KMS-11 (cell line): Measurements from ENCODE around the gene YBX2.

Experiments used
- H2AFZ ChIP-seq: fragments of 200-600 bp; sonication (generic); 2 replicates; pipeline ENCODE4 v1.6.1; 2016; ENCODE audit warnings: antibody characterized with exemption, mixed run types, low read depth
- H3K27ac ChIP-seq: fragments of 200-600 bp; sonication (generic); 2 replicates; pipeline ENCODE4 v1.6.1; 2016; ENCODE audit warnings: mild to moderate bottlenecking, mixed run types
- H3K27me3 ChIP-seq: fragments of 200-600 bp; sonication (generic); 2 replicates; pipeline ENCODE4 v1.6.1; 2017; ENCODE audit warnings: mild to moderate bottlenecking, low read depth, mixed run types, moderate library complexity; ENCODE audit not compliant: insufficient read depth
- H3K36me3 ChIP-seq: fragments of 200-600 bp; sonication (generic); 2 replicates; pipeline ENCODE4 v1.6.1; 2017; ENCODE audit warnings: mild to moderate bottlenecking, mixed run types; ENCODE audit not compliant: insufficient read depth
- H3K4me1 ChIP-seq: fragments of 200-600 bp; sonication (generic); 2 replicates; pipeline ENCODE4 v1.6.1; 2016; ENCODE audit warnings: mild to moderate bottlenecking, low read depth, mixed run types; ENCODE audit not compliant: poor library complexity, severe bottlenecking
- H3K4me2 ChIP-seq: fragments of 200-600 bp; sonication (generic); 2 replicates; pipeline ENCODE4 v1.7.0; 2016; ENCODE audit warnings: mild to moderate bottlenecking, mixed run types
- H3K4me3 ChIP-seq: fragments of 200-600 bp; sonication (generic); IDR thresholded peaks from 2 replicates; pipeline ENCODE4 v1.6.1; 2017; ENCODE audit warnings: low read depth, low read length, mixed read lengths; ENCODE audit not compliant: insufficient read depth
- H3K79me2 ChIP-seq: fragments of 200-600 bp; sonication (generic); 2 replicates; pipeline ENCODE4 v1.6.1; 2016; ENCODE audit warnings: low read depth, mixed run types; ENCODE audit not compliant: insufficient read depth
- H3K9ac ChIP-seq: fragments of 200-600 bp; sonication (generic); 2 replicates; pipeline ENCODE4 v1.6.1; 2016; ENCODE audit warnings: mild to moderate bottlenecking, mixed run types
- H4K20me1 ChIP-seq: fragments of 200-600 bp; sonication (generic); 2 replicates; pipeline ENCODE4 v1.6.1; 2016; ENCODE audit warnings: mild to moderate bottlenecking, mixed run types; ENCODE audit not compliant: insufficient read depth
- TF ChIP-seq, protein P1 (sequence below): fragments of 200-600 bp; sonication (generic); conservative IDR thresholded peaks from 2 replicates; pipeline ENCODE4 v1.6.1; 2017; ENCODE audit warnings: low read depth, mild to moderate bottlenecking, antibody characterized with exemption, low read length, moderate library complexity, mixed read lengths

Gene YBX2

DNA sequence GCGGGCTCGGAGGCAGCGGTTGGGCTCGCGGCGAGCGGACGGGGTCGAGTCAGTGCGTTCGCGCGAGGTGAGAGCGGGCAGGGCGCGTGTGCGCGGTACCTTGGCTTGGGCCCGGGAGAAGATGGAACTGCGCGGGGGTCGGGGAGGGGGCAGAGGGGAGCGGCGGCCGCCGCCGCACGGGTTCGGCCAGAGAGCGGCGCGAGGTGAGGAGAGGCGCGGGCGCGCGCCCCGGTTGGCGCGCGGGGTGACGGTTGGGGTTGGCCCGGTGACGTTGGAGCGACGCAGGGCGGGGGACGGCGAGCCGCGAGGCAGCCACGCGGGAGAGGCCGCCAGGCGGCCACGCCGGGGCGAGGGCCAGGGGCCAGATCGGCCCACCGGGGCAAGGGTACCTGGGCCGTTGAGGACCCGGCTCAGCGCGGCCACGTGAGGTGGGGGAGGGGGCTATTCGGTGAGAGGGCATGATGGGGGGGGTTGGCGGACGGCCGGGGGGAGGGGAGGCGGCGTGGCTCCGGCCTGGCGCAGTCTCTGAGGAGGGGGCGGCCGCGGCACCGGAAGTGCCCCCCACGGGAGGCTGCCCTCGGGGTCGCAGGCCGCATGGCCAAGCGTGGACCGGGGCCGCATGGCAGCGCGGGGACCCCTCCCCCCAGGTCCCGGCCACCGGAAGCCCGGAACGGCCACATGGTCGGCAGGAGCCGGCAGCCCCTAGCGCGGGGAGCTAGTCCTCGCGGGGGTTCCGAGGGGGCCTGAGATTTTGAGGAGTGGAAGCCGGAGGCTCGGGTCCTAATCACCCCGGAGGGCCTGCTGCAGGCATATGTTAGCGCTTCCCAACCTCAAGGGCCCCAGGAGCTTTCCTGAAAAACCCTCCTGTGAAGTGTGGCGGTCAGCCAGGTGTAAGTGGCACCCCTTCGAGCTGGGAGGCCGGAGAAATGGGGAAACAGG lies 13.5 kb upstream of the YBX2 start:
- Histone ChIP-seq H3K9ac (peak overlapping the region; percentile 92), H3K36me3 (no peaks in the 10 kb centered on the region), H3K4me2 (no peak overlapping the region), H3K27me3 (no peaks in the 10 kb centered on the region), H2AFZ (no peak overlapping the region), H3K27ac (peak overlapping the region; percentile 96), H3K79me2 (peaks cover 16% of the 10 kb centered on the region; the same call in 1 of the 2 replicates), H3K4me1 (peaks cover 11% of the 10 kb centered on the region), H4K20me1 (no peaks in the 10 kb centered on the region), H3K4me3 (no peak overlapping the region)
- TF ChIP-seq, protein P1, sequence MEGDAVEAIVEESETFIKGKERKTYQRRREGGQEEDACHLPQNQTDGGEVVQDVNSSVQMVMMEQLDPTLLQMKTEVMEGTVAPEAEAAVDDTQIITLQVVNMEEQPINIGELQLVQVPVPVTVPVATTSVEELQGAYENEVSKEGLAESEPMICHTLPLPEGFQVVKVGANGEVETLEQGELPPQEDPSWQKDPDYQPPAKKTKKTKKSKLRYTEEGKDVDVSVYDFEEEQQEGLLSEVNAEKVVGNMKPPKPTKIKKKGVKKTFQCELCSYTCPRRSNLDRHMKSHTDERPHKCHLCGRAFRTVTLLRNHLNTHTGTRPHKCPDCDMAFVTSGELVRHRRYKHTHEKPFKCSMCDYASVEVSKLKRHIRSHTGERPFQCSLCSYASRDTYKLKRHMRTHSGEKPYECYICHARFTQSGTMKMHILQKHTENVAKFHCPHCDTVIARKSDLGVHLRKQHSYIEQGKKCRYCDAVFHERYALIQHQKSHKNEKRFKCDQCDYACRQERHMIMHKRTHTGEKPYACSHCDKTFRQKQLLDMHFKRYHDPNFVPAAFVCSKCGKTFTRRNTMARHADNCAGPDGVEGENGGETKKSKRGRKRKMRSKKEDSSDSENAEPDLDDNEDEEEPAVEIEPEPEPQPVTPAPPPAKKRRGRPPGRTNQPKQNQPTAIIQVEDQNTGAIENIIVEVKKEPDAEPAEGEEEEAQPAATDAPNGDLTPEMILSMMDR, result no peak

DNA sequence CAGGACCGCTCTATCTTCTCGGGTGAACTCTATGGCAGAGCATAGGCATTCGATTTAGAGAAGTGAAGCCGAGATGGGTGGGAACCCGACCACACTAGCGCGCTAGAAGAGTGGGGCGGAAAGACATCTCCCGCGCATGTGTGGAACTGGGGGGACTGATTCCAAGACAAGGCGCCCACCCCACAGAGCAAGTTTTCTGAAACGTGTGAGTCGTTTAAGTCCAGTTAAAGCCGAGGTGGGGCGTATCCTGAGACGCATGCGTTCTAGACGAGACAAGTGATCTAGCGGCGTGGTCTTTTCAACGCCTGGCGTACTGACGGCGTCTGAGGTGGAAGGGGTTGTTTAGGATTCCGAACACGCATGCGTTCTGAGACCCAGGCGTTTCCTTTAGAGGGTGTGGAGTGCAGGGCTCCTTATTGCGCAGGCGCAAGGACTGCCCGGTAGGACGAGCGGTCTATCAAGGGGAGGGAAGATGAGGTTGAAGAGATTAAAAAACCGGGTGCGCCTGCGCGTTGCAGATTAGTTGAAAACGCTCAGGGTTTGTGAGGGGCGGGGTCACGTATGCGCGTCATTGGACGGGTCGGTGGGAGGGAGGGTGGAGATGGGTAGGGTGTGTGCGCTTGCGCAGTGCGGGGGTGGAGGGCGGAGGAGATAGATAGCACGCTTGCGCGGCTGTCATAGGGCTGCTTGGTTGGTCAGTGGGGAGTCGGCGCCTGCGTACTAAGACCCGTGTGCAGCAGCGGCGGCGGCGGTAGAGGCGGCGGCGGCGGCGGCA lies 12.7 kb upstream of the YBX2 start, which contains the start of gene EIF5A:
Gene EIF5A, plus strand, starts transcription at position 718 of the 775 bp plus-strand sequence. CDS start 2,008 bp downstream, outside the sequence.
- H3K36me3 ChIP-seq, result no peaks in the 10 kb centered on the region
- H4K20me1 ChIP-seq, result no peaks in the 10 kb centered on the region
- H2AFZ ChIP-seq, result no peak within 1 kb of the TSS; the same call in 1 of the 2 replicates
- peak within 1 kb of the TSS; percentile 92 for H3K9ac ChIP-seq
- peaks cover 16% of the 10 kb centered on the region; the same call in 1 of the 2 replicates for H3K79me2 ChIP-seq
- H3K4me3 ChIP-seq, result no peak within 1 kb of the TSS
- TF ChIP-seq, protein P1, result no peak
- H3K27ac ChIP-seq, result peak within 1 kb of the TSS; percentile 96
- peaks cover 11% of the 10 kb centered on the region for H3K4me1 ChIP-seq
- no peak within 1 kb of the TSS for H3K4me2 ChIP-seq
- no peaks in the 10 kb centered on the region for H3K27me3 ChIP-seq

DNA sequence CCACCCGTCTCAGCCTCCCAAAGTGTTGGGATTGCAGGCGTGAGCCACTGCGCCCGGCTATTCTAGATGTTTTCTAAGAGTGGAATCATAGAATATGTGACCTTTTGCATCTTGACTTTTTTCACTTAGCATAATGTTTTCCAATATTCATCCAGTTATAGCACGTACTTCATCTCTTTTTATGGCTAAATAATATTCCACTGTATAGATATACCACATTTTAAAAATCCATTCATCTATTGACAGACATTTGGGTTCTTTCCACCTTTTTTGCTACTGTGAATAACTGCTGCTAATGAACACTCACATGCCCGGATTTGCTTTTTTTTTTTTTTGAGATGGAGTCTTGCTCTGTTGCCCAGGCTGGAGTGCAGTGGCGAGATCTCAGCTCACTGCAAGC lies 9.7 kb upstream of the YBX2 start:
- no peak overlapping the region for H3K27ac ChIP-seq

More for the DNA sequence above, 9.7 kb upstream of the YBX2 start:
- no peak overlapping the region for H3K4me2 ChIP-seq
- no peak overlapping the region for H3K4me3 ChIP-seq
- H3K79me2 ChIP-seq, result peaks cover under 1% of the 10 kb centered on the region; the same call in 1 of the 2 replicates
- no peaks in the 10 kb centered on the region for H4K20me1 ChIP-seq
- H2AFZ ChIP-seq, result no peak overlapping the region
- H3K36me3 ChIP-seq, result no peaks in the 10 kb centered on the region
- H3K27me3 ChIP-seq, result no peaks in the 10 kb centered on the region
- peaks cover under 1% of the 10 kb centered on the region for H3K4me1 ChIP-seq
- H3K9ac ChIP-seq, result no peak overlapping the region
- TF ChIP-seq, protein P1, result no peak
